HAP-1 (cell line): ENCODE measurements around the gene HEXD.

ENCODE experiments used
- DNase-seq, 2 experiments: peaks; one replicate each; pipeline ENCODE4 v3.0.0-alpha.2; 2016 to 2020; ENCODE audit warnings: low spot score in 2 of 2
- H3K27me3 ChIP-seq: fragments of 250-450 bp; sonication (Bioruptor Pico); 2 replicates; pipeline ENCODE4 v1.5.1; 2020; ENCODE audit warnings: low read depth, mild to moderate bottlenecking, moderate library complexity
- H3K36me3 ChIP-seq: fragments of 250-450 bp; sonication (Bioruptor Pico); replicated peaks from 2 replicates; pipeline ENCODE4 v1.5.1; 2020; ENCODE audit warnings: mild to moderate bottlenecking
- H3K4me1 ChIP-seq: fragments of 250-450 bp; sonication (Bioruptor Pico); 2 replicates; pipeline ENCODE4 v1.5.1; 2020; ENCODE audit warnings: mild to moderate bottlenecking
- H3K4me3 ChIP-seq: fragments of 250-450 bp; sonication (Bioruptor Pico); 2 replicates; pipeline ENCODE4 v1.5.1; 2020; ENCODE audit warnings: mild to moderate bottlenecking, moderate library complexity
- H3K9me3 ChIP-seq: fragments of 250-450 bp; sonication (Bioruptor Pico); 2 replicates; pipeline ENCODE4 v1.5.1; 2020; ENCODE audit warnings: mild to moderate bottlenecking, moderate library complexity
- in situ Hi-C: fragments of 300-500 bp; cut with MboI; formaldehyde crosslinking; loops from 3 replicates; pipeline ENCODE4 v1.14.3; 2020; ENCODE audit warnings: low sequenced_read_pairs, inconsistent platforms, mixed read lengths

HEXD gene

GRCh38 chr17:82464567-82464929 lies 46.4 kb downstream of the HEXD start:
- peaks cover 66% of the 10 kb centered on the region for H3K36me3 ChIP-seq

GRCh38 chr17:82465023-82465603 lies 47.0 kb downstream of the HEXD start:
- no peak overlapping the region for H3K4me3 ChIP-seq
- no peak for DNase-seq
- no peaks in the 10 kb centered on the region for H3K27me3 ChIP-seq
- H3K36me3 ChIP-seq, result peaks cover 65% of the 10 kb centered on the region
- no peaks in the 10 kb centered on the region for H3K4me1 ChIP-seq
- H3K9me3 ChIP-seq, result no peaks in the 10 kb centered on the region
- in situ Hi-C loops, result no loop called here

More at GRCh38 chr17:82464567-82464929, 46.4 kb downstream of the HEXD start:
- no peak overlapping the region for H3K4me3 ChIP-seq
- DNase-seq, result no peak
- H3K4me1 ChIP-seq, result peaks cover 2% of the 10 kb centered on the region; the same call in 1 of the 2 replicates
- in situ Hi-C loops, result no loop called here
- H3K27me3 ChIP-seq, result no peaks in the 10 kb centered on the region
- H3K9me3 ChIP-seq, result no peaks in the 10 kb centered on the region

- in situ Hi-C loops, result no loop called here
- Histone ChIP-seq H3K4me3 (no peak overlapping the region), H3K27me3 (no peaks in the 10 kb centered on the region), H3K36me3 (peaks cover 48% of the 10 kb centered on the region), H3K4me1 (no peaks in the 10 kb centered on the region), H3K9me3 (no peaks in the 10 kb centered on the region)
- no peak for DNase-seq
Measured at GRCh38 chr17:82468692-82469091, 50.5 kb downstream of the HEXD start.

- no peak overlapping the region for H3K4me3 ChIP-seq
- in situ Hi-C loops, result no loop called here
- no peaks in the 10 kb centered on the region for H3K9me3 ChIP-seq
- peaks cover 45% of the 10 kb centered on the region for H3K36me3 ChIP-seq
- no peaks in the 10 kb centered on the region for H3K27me3 ChIP-seq
- no peaks in the 10 kb centered on the region for H3K4me1 ChIP-seq
- no peak for DNase-seq
Measured at GRCh38 chr17:82470065-82470464, 51.9 kb downstream of the HEXD start.

GRCh38 chr17:82474223-82475010 lies 56.3 kb downstream of the HEXD start:
- Histone ChIP-seq H3K27me3 (no peaks in the 10 kb centered on the region), H3K9me3 (no peaks in the 10 kb centered on the region), H3K4me3 (no peak overlapping the region), H3K4me1 (no peaks in the 10 kb centered on the region), H3K36me3 (peaks cover 43% of the 10 kb centered on the region)
- DNase-seq, result no peak
- in situ Hi-C loops, result no loop called here

- no peak overlapping the region for H3K4me3 ChIP-seq
- in situ Hi-C loops, result no loop called here
- no peaks in the 10 kb centered on the region for H3K4me1 ChIP-seq
- no peaks in the 10 kb centered on the region for H3K9me3 ChIP-seq
- no peaks in the 10 kb centered on the region for H3K27me3 ChIP-seq
- H3K36me3 ChIP-seq, result peaks cover 44% of the 10 kb centered on the region
- DNase-seq, result no peak
Measured at GRCh38 chr17:82475458-82475857, 57.3 kb downstream of the HEXD start.

- Histone ChIP-seq H3K36me3 (peaks cover 42% of the 10 kb centered on the region), H3K4me3 (no peak overlapping the region), H3K27me3 (no peaks in the 10 kb centered on the region), H3K9me3 (no peaks in the 10 kb centered on the region), H3K4me1 (no peaks in the 10 kb centered on the region)
- no peak for DNase-seq
- in situ Hi-C loops, result no loop called here
Measured at GRCh38 chr17:82477934-82478333, 59.8 kb downstream of the HEXD start.

GRCh38 chr17:82479602-82480001 lies 61.5 kb downstream of the HEXD start:
- Histone ChIP-seq H3K9me3 (no peaks in the 10 kb centered on the region), H3K4me1 (no peaks in the 10 kb centered on the region), H3K4me3 (no peak overlapping the region), H3K36me3 (peaks cover 42% of the 10 kb centered on the region), H3K27me3 (no peaks in the 10 kb centered on the region)
- DNase-seq, result no peak
- in situ Hi-C loops, result no loop called here

GRCh38 chr17:82480318-82480717 lies 62.2 kb downstream of the HEXD start:
- Histone ChIP-seq H3K36me3 (peaks cover 38% of the 10 kb centered on the region), H3K4me1 (no peaks in the 10 kb centered on the region), H3K9me3 (no peaks in the 10 kb centered on the region), H3K27me3 (no peaks in the 10 kb centered on the region), H3K4me3 (no peak overlapping the region)
- in situ Hi-C loops, result no loop called here
- no peak for DNase-seq

GRCh38 chr17:82483204-82483660 lies 65.1 kb downstream of the HEXD start:
- no peaks in the 10 kb centered on the region for H3K27me3 ChIP-seq
- DNase-seq, result no peak
- peaks cover 46% of the 10 kb centered on the region for H3K36me3 ChIP-seq
- H3K9me3 ChIP-seq, result no peaks in the 10 kb centered on the region
- in situ Hi-C loops, result no loop called here
- no peak overlapping the region for H3K4me3 ChIP-seq
- H3K4me1 ChIP-seq, result no peaks in the 10 kb centered on the region

GRCh38 chr17:82483836-82484235 lies 65.7 kb downstream of the HEXD start:
- in situ Hi-C loops, result no loop called here
- Histone ChIP-seq H3K4me1 (no peaks in the 10 kb centered on the region), H3K4me3 (no peak overlapping the region), H3K36me3 (peaks cover 42% of the 10 kb centered on the region), H3K9me3 (no peaks in the 10 kb centered on the region), H3K27me3 (no peaks in the 10 kb centered on the region)
- no peak for DNase-seq

- H3K4me1 ChIP-seq, result no peaks in the 10 kb centered on the region
- no peak overlapping the region for H3K4me3 ChIP-seq
- no peak for DNase-seq
- in situ Hi-C loops, result no loop called here
- H3K36me3 ChIP-seq, result peaks cover 23% of the 10 kb centered on the region
- H3K9me3 ChIP-seq, result no peaks in the 10 kb centered on the region
- no peaks in the 10 kb centered on the region for H3K27me3 ChIP-seq
Measured at GRCh38 chr17:82486231-82487094, 68.3 kb downstream of the HEXD start.

- Histone ChIP-seq H3K27me3 (no peaks in the 10 kb centered on the region), H3K4me1 (no peaks in the 10 kb centered on the region), H3K36me3 (peaks cover 23% of the 10 kb centered on the region), H3K9me3 (no peaks in the 10 kb centered on the region), H3K4me3 (no peak overlapping the region)
- in situ Hi-C loops, result no loop called here
- DNase-seq, result no peak
Measured at GRCh38 chr17:82487910-82488309, 69.8 kb downstream of the HEXD start.

GRCh38 chr17:82489117-82489516 lies 71.0 kb downstream of the HEXD start:
- in situ Hi-C loops, result no loop called here
- Histone ChIP-seq H3K4me1 (peaks cover under 1% of the 10 kb centered on the region; the same call in 1 of the 2 replicates), H3K4me3 (no peak overlapping the region), H3K27me3 (no peaks in the 10 kb centered on the region), H3K36me3 (peaks cover 21% of the 10 kb centered on the region), H3K9me3 (no peaks in the 10 kb centered on the region)
- DNase-seq, result no peak
